GM23338 (cell line): ENCODE results near the gene FAM131B. TPM values are rescaled to one million over a fixed set of nuclear protein-coding genes. Genes with fewer than 3 reads are reported as not detected.
A peak's percentile ranks its signal among the peaks of the same experiment; 100 is the strongest.

Experiments
- microRNA-seq: library from miRNA; unstranded; fragments of <30 nt; microRNA quantifications from one replicate; pipeline ENCODE4, GENCODE V29; 2017
- polyA plus RNA-seq: library from polyadenylated mRNA; unstranded; fragments of >200 nt; fragmentation: Nextera tagmentation; extraction: Ambion mirVana; gene quantifications from 2 replicates; pipeline ENCODE4 v1.2.1, GENCODE V29; 2016
- small RNA-seq: library from RNA; depleted of rRNA; stranded (forward); fragments of <200 nt; gene quantifications from one replicate; pipeline ENCODE3, GENCODE V24; 2014; ENCODE audit warnings: low replicate concordance
- total RNA-seq: library from RNA; depleted of rRNA; stranded (reverse); fragments of >200 nt; shearing (Covaris generic); gene quantifications from 2 replicates; pipeline ENCODE4 v1.2.3, GENCODE V29; 2014; rRNA removed
- TF ChIP-seq, protein P1 (sequence below): fragments of 250-450 bp; sonication (Bioruptor Pico); IDR thresholded peaks from 2 replicates; pipeline ENCODE4 v1.5.0; 2020; ENCODE audit warnings: mild to moderate bottlenecking, moderate library complexity

FAM131B gene
- total and polyA plus RNA-seq, 2 experiments from 2014 or later = 4.7 to 30.2 TPM

DNA sequence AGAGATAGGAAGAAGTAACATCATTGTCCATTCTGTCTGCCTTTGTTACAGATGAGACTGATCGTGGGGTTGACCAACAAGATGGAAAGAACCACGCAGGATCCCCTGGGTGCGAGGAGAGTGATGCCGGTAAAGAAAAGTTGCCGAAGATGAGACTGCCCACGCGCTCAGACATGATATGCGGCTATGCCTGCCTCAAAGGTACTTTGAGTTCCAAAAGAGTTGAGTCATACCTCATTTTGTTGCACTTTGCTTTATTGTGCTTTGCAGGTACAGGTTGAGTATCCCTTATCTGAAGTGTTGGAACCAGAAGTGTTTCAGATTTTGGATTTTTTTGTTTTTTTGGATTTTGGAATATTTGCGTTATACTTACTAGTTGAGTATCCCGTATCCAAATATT, 58.8 kb downstream of the FAM131B start (continued):
- TF ChIP-seq, protein P1, sequence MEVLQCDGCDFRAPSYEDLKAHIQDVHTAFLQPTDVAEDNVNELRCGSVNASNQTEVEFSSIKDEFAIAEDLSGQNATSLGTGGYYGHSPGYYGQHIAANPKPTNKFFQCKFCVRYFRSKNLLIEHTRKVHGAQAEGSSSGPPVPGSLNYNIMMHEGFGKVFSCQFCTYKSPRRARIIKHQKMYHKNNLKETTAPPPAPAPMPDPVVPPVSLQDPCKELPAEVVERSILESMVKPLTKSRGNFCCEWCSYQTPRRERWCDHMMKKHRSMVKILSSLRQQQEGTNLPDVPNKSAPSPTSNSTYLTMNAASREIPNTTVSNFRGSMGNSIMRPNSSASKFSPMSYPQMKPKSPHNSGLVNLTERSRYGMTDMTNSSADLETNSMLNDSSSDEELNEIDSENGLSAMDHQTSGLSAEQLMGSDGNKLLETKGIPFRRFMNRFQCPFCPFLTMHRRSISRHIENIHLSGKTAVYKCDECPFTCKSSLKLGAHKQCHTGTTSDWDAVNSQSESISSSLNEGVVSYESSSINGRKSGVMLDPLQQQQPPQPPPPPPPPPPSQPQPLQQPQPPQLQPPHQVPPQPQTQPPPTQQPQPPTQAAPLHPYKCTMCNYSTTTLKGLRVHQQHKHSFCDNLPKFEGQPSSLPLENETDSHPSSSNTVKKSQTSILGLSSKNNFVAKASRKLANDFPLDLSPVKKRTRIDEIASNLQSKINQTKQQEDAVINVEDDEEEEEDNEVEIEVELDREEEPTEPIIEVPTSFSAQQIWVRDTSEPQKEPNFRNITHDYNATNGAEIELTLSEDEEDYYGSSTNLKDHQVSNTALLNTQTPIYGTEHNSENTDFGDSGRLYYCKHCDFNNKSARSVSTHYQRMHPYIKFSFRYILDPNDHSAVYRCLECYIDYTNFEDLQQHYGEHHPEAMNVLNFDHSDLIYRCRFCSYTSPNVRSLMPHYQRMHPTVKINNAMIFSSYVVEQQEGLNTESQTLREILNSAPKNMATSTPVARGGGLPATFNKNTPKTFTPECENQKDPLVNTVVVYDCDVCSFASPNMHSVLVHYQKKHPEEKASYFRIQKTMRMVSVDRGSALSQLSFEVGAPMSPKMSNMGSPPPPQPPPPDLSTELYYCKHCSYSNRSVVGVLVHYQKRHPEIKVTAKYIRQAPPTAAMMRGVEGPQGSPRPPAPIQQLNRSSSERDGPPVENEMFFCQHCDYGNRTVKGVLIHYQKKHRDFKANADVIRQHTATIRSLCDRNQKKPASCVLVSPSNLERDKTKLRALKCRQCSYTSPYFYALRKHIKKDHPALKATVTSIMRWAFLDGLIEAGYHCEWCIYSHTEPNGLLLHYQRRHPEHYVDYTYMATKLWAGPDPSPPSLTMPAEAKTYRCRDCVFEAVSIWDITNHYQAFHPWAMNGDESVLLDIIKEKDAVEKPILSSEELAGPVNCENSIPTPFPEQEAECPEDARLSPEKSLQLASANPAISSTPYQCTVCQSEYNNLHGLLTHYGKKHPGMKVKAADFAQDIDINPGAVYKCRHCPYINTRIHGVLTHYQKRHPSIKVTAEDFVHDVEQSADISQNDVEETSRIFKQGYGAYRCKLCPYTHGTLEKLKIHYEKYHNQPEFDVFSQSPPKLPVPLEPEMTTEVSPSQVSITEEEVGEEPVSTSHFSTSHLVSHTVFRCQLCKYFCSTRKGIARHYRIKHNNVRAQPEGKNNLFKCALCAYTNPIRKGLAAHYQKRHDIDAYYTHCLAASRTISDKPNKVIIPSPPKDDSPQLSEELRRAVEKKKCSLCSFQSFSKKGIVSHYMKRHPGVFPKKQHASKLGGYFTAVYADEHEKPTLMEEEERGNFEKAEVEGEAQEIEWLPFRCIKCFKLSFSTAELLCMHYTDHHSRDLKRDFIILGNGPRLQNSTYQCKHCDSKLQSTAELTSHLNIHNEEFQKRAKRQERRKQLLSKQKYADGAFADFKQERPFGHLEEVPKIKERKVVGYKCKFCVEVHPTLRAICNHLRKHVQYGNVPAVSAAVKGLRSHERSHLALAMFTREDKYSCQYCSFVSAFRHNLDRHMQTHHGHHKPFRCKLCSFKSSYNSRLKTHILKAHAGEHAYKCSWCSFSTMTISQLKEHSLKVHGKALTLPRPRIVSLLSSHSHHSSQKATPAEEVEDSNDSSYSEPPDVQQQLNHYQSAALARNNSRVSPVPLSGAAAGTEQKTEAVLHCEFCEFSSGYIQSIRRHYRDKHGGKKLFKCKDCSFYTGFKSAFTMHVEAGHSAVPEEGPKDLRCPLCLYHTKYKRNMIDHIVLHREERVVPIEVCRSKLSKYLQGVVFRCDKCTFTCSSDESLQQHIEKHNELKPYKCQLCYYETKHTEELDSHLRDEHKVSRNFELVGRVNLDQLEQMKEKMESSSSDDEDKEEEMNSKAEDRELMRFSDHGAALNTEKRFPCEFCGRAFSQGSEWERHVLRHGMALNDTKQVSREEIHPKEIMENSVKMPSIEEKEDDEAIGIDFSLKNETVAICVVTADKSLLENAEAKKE (CRISPR knock-in tag) = no peak

Small RNA genes lying within 50 kb of the gene (microRNA-seq; reads per million reads assigned to microRNA genes)
- not detected for gene MIR6892

Small RNA genes lying within 50 kb of the gene (small RNA-seq; reads per million reads assigned to genes)
- 0.45 reads per million, percentile 30 among the genes with 10 or more reads in this experiment for gene MIR6892

Other genes with a start within 250 kb of the FAM131B start
- gene PIP, start 230.6 kb downstream of the FAM131B start, total RNA-seq = not detected in 2 replicates
- gene PIP, start 230.6 kb downstream of the FAM131B start, polyA plus RNA-seq = not detected in 2 replicates
- gene TAS2R39, start 179.3 kb downstream of the FAM131B start, total RNA-seq = 0.21 TPM in 1 of 2 replicates, not detected in the other
- not detected in 2 replicates for gene TAS2R39, start 179.3 kb downstream of the FAM131B start, polyA plus RNA-seq
- not detected in 2 replicates for gene TAS2R40, start 140.7 kb downstream of the FAM131B start, total RNA-seq
- gene TAS2R40, start 140.7 kb downstream of the FAM131B start, polyA plus RNA-seq = not detected in 2 replicates
- gene GSTK1, start 99.3 kb downstream of the FAM131B start, total RNA-seq = 26.4 and 27.3 TPM in 2 replicates
- 26.3 and 27.5 TPM in 2 replicates for gene GSTK1, start 99.3 kb downstream of the FAM131B start, polyA plus RNA-seq
- gene TMEM139, start 77.8 kb downstream of the FAM131B start, total RNA-seq = 2.3 and 3.6 TPM in 2 replicates
- gene TMEM139, start 77.8 kb downstream of the FAM131B start, polyA plus RNA-seq = 1.7 and 3.3 TPM in 2 replicates
- 15.7 and 21.8 TPM in 2 replicates for gene CASP2, start 74.4 kb downstream of the FAM131B start, total RNA-seq
- gene CASP2, start 74.4 kb downstream of the FAM131B start, polyA plus RNA-seq = 13.7 and 17.7 TPM in 2 replicates
- 0.23 and 0.38 TPM in 2 replicates for gene CLCN1, start 46.6 kb downstream of the FAM131B start, total RNA-seq
- 0.43 and 0.48 TPM in 2 replicates for gene CLCN1, start 46.6 kb downstream of the FAM131B start, polyA plus RNA-seq
- 132 and 141 TPM in 2 replicates for gene ZYX, start 18.6 kb upstream of the FAM131B start, total RNA-seq
- gene ZYX, start 18.6 kb upstream of the FAM131B start, polyA plus RNA-seq = 108 and 111 TPM in 2 replicates
- 119 and 154 TPM in 2 replicates for gene EPHA1, start 46.1 kb upstream of the FAM131B start, total RNA-seq
- 60.7 and 66.1 TPM in 2 replicates for gene EPHA1, start 46.1 kb upstream of the FAM131B start, polyA plus RNA-seq
- 4.0 and 5.0 TPM in 2 replicates for gene TAS2R60, start 80.7 kb upstream of the FAM131B start, total RNA-seq
- gene TAS2R60, start 80.7 kb upstream of the FAM131B start, polyA plus RNA-seq = 0.37 TPM in 1 of 2 replicates, not detected in the other
- 1.2 and 2.9 TPM in 2 replicates for gene TAS2R41, start 115.2 kb upstream of the FAM131B start, total RNA-seq
- not detected in 2 replicates for gene TAS2R41, start 115.2 kb upstream of the FAM131B start, polyA plus RNA-seq
- 1.6 and 2.9 TPM in 2 replicates for gene CTAGE15, start 209.1 kb upstream of the FAM131B start, total RNA-seq
- 0.10 TPM in 1 of 2 replicates, not detected in the other for gene CTAGE15, start 209.1 kb upstream of the FAM131B start, polyA plus RNA-seq